Stimulated activated CD8-positive, alpha-beta memory T cell treated with anti-CD3 and anti-CD28 coated beads, Interleukin-15, amount 100 ng/mL, for 1 hour (primary cell): ENCODE measurements around the gene NR2F2.

Source experiments
- DNase-seq: peaks from one replicate; pipeline ENCODE4 v3.0.0-alpha.2; 2020; ENCODE audit warnings: low read depth

Gene NR2F2

GRCh38 chr15:96353930-96354730 is 23.6 kb downstream of the NR2F2 start:
- no peak for DNase-seq

- DNase-seq: no peak
Observed at GRCh38 chr15:96354731-96355567, 24.4 kb downstream of the NR2F2 start.

GRCh38 chr15:96355568-96356187 is 25.2 kb downstream of the NR2F2 start:
- no peak for DNase-seq

GRCh38 chr15:96356494-96357455 is 26.3 kb downstream of the NR2F2 start:
- peak; percentile 33 for DNase-seq

GRCh38 chr15:96358001-96358801 is 27.7 kb downstream of the NR2F2 start:
- DNase-seq: no peak

- no peak for DNase-seq
Observed at GRCh38 chr15:96358821-96359615, 28.5 kb downstream of the NR2F2 start.

- no peak for DNase-seq
Observed at GRCh38 chr15:96359616-96360521, 29.4 kb downstream of the NR2F2 start.

- DNase-seq: no peak
Observed at GRCh38 chr15:96360581-96361308, 30.2 kb downstream of the NR2F2 start.

- no peak for DNase-seq
Observed at GRCh38 chr15:96361309-96362010, 31.0 kb downstream of the NR2F2 start.

GRCh38 chr15:96362011-96362754 is 31.7 kb downstream of the NR2F2 start:
- no peak for DNase-seq

GRCh38 chr15:96362755-96363651 is 32.5 kb downstream of the NR2F2 start:
- no peak for DNase-seq

GRCh38 chr15:96363707-96364106 is 33.2 kb downstream of the NR2F2 start:
- no peak for DNase-seq

GRCh38 chr15:96365781-96366525 is 35.5 kb downstream of the NR2F2 start:
- DNase-seq: no peak

- no peak for DNase-seq
Observed at GRCh38 chr15:96366526-96366877, 36.0 kb downstream of the NR2F2 start.
